MCF 10A (cell line): ENCODE measurements around the gene RAD9A. TPM values are rescaled to one million over a fixed set of nuclear protein-coding genes. Genes with fewer than 3 reads are reported as not detected.

ENCODE experiments used
- BruUV-seq: library from RNA; stranded (reverse); fragments of 400-500 nt; replicated peaks from 2 replicates; lab custom pipeline; 2021; lab: Mats Ljungman, UMichigan
- CTCF ChIA-PET: fragments of 300-600 bp; sonication (Branson Sonifier 250); formaldehyde crosslinking; extraction: SDS; loops from one replicate; lab custom pipeline; 2021; ENCODE audit warnings: antibody characterized with exemption, inconsistent platforms; lab: Yijun Ruan, JAX
- POLR2A ChIA-PET: fragments of 300-600, 350-650 bp; sonication (Branson Sonifier 250); formaldehyde crosslinking; extraction: SDS; loops from one replicate; lab custom pipeline; 2020; ENCODE audit warnings: antibody characterized with exemption, inconsistent platforms; lab: Yijun Ruan, JAX
- DNase-seq: peaks from one replicate; pipeline ENCODE4 v3.0.0-alpha.2; 2018; ENCODE audit not compliant: unreplicated experiment
- H3K27ac Mint-ChIP-seq: one replicate; pipeline ENCODE4 v1.8.0; 2022; ENCODE audit warnings: mild to moderate bottlenecking, low read depth, mixed read lengths; ENCODE audit not compliant: unreplicated experiment
- H3K27me3 Mint-ChIP-seq: one replicate; pipeline ENCODE4 v1.8.0; 2022; ENCODE audit warnings: mixed read lengths; ENCODE audit not compliant: insufficient read depth, unreplicated experiment
- H3K36me3 Mint-ChIP-seq: one replicate; pipeline ENCODE4 v1.8.0; 2022; ENCODE audit warnings: mild to moderate bottlenecking, moderate library complexity, mixed read lengths; ENCODE audit not compliant: insufficient read depth, unreplicated experiment
- H3K4me1 Mint-ChIP-seq: one replicate; pipeline ENCODE4 v1.8.0; 2022; ENCODE audit warnings: mixed read lengths; ENCODE audit not compliant: insufficient read depth, unreplicated experiment
- H3K4me3 Mint-ChIP-seq: one replicate; pipeline ENCODE4 v1.8.0; 2022; ENCODE audit warnings: mild to moderate bottlenecking, moderate library complexity, mixed read lengths; ENCODE audit not compliant: unreplicated experiment
- H3K9me3 Mint-ChIP-seq: one replicate; pipeline ENCODE4 v1.8.0; 2022; ENCODE audit warnings: mixed read lengths; ENCODE audit not compliant: unreplicated experiment
- intact Hi-C: fragments of 100-400 bp; cut with micrococcal nuclease; formaldehyde crosslinking; loops from 2 replicates; pipeline ENCODE4 v1.14.1; 2022
- total RNA-seq: library from RNA; stranded (reverse); gene quantifications from 2 replicates; pipeline ENCODE4 v1.2.3, GENCODE V29; 2022
- TF ChIP-seq, protein P1 (sequence below): fragments of 200-600 bp; IDR thresholded peaks from one replicate; pipeline ENCODE4 v1.8.0; 2022; ENCODE audit warnings: antibody characterized with exemption, mild to moderate bottlenecking; ENCODE audit not compliant: unreplicated experiment

RAD9A gene
- total RNA-seq, 1 experiment from 2014 or later, result 9.9 TPM

DNA sequence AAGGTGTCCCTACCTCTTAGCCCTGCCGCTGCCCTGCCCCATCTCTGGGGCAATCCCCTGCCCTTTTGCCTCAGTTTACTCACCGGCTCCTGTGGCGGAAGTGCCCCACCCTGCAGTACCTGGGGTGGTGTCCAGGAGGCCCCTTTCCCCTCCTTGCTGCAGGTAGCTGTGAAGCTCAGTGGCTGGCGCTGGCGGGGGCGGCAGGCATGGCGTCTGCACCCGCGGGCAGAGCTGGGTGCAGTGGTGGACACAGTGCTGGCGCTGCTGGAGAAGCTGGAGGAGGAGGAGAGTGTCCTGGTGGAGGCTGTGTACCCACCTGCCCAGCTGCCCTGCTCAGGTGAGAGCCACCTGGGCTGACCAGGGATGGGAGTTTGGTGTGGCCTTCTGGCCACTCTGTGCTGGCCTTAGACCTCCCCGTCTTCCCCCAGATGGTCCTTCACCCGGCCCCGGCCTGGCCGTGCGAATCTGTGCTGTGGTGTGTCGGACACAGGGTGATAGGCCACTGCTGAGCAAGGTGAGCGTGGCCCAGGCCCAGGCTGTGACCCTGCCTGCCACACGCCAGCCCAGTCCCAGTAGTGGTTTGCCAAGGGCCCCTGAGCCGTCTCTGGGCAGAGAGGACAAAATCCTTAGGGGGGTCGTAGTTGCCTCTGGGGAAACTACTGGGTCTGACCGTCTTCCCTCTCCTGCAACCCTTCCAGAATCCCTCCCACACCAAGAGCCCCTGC, 27.7 kb downstream of the RAD9A start:
- Mint-ChIP-seq H3K4me3 (peak overlapping the region; percentile 74), H3K36me3 (no peaks in the 10 kb centered on the region), H3K9me3 (no peaks in the 10 kb centered on the region), H3K27me3 (no peaks in the 10 kb centered on the region), H3K27ac (no peak overlapping the region), H3K4me1 (peaks cover 20% of the 10 kb centered on the region)
- intact Hi-C loops, result no loop called here
- ChIA-PET POLR2A (interaction anchor here (0.6 to 3.3 kb wide), 13 partner anchors 10 to 1041 kb away, joined by 3 to 27 read pairs (median 6); partner anchors contain the start of genes GSTP1, PPP1CA, PPP6R3 and RAD9A), CTCF (interaction anchor here (0.6 to 1.3 kb wide), 3 partner anchors 48 to 198 kb away, joined by 3 read pairs; no protein-coding TSS in a partner anchor)
- no TSS peak for BruUV-seq
- TF ChIP-seq, protein P1, sequence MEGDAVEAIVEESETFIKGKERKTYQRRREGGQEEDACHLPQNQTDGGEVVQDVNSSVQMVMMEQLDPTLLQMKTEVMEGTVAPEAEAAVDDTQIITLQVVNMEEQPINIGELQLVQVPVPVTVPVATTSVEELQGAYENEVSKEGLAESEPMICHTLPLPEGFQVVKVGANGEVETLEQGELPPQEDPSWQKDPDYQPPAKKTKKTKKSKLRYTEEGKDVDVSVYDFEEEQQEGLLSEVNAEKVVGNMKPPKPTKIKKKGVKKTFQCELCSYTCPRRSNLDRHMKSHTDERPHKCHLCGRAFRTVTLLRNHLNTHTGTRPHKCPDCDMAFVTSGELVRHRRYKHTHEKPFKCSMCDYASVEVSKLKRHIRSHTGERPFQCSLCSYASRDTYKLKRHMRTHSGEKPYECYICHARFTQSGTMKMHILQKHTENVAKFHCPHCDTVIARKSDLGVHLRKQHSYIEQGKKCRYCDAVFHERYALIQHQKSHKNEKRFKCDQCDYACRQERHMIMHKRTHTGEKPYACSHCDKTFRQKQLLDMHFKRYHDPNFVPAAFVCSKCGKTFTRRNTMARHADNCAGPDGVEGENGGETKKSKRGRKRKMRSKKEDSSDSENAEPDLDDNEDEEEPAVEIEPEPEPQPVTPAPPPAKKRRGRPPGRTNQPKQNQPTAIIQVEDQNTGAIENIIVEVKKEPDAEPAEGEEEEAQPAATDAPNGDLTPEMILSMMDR, result no peak
- no peak for DNase-seq

DNA sequence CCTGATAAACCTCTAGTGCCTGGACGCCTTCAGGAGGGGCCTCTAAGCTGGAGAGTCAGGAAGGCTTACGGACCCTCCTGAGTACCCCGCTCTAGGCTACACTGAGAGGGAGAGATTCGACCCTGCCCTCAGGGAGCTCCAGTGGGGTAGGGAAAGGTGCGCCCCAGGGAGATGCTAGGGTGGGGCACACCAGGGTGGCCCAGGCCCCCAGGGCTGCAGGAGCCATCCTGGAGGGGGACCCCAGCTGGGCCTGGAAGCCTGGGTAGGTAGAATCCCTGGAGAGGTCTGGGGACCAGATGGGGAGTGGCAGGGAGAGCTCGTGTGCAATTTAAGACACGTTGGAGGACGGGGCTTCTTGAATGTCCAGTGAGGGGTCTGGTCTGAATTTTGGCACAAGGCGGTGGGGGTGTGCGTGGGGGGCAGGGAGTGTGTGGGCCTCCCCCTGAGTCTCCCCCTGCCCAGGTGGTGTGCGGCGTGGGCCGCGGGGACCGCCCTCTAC, 28.4 kb downstream of the RAD9A start:
- intact Hi-C loops, result no loop called here
- Mint-ChIP-seq H3K27ac (no peak overlapping the region), H3K36me3 (no peaks in the 10 kb centered on the region), H3K9me3 (no peaks in the 10 kb centered on the region), H3K4me1 (peaks cover 20% of the 10 kb centered on the region), H3K4me3 (peak overlapping the region; percentile 74), H3K27me3 (no peaks in the 10 kb centered on the region)
- ChIA-PET CTCF (interaction anchor here (0.6 to 1.3 kb wide), 4 partner anchors 46 to 199 kb away, joined by 3 read pairs; no protein-coding TSS in a partner anchor), POLR2A (interaction anchor here (0.6 to 3.3 kb wide), 14 partner anchors 9 to 1040 kb away, joined by 3 to 27 read pairs (median 6); partner anchors contain the start of genes GSTP1, PPP1CA, PPP6R3 and RAD9A)
- TF ChIP-seq, protein P1, result no peak
- BruUV-seq, result no TSS peak
- no peak for DNase-seq

DNA sequence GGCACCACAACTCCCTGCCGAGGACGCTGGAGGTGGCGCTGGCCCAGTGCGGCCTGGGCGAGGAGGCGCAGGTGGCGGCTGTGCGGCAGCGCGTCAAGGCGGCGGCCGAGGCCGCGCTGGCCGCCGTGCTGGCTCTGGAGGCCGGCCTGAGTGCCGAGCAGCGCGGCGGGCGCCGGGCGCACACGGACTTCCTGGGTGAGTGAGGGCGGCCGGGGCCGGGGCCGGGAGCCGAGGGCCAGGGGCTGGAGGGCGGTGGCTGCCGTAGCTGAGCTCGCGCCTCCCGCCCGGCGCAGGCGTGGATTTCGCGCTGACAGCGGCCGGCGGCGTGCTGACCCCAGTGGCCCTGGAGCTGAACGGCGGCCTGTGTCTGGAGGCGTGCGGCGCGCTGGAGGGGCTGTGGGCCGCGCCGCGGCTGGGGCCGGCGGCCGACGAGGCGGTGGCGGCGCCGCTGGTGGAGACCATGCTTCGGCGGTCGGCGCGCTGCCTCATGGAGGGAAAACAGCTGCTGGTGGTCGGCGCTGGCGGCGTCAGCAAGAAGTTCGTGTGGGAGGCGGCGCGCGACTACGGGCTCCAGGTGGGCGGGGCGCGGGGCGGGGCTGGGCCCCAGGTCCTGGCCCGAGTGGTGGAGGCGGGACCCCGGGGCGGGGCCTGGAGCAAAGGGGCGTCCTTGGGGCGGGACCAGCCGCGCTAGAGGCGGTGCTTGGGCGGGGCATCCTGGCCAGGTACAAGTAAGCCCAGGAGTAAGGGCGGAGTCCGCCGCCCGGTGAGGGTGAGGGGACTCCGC, 29.1 kb downstream of the RAD9A start:
- Mint-ChIP-seq H3K36me3 (no peaks in the 10 kb centered on the region), H3K9me3 (no peaks in the 10 kb centered on the region), H3K27ac (no peak overlapping the region), H3K4me3 (peak overlapping the region; percentile 74), H3K27me3 (no peaks in the 10 kb centered on the region), H3K4me1 (peaks cover 20% of the 10 kb centered on the region)
- ChIA-PET POLR2A (interaction anchor here (1.0 to 3.3 kb wide), 11 partner anchors 8 to 163 kb away, joined by 3 to 27 read pairs (median 8); partner anchors contain the start of genes GSTP1, PPP1CA, RAD9A and RPS6KB2), CTCF (interaction anchor here (0.6 to 1.3 kb wide), 2 partner anchors 45 to 69 kb away, joined by 3 read pairs; no protein-coding TSS in a partner anchor)
- TF ChIP-seq, protein P1, result no peak
- peak; percentile 94 for DNase-seq
- intact Hi-C loops, result no loop called here
- no TSS peak for BruUV-seq
